GM18907 (cell line): ENCODE results near the gene UNC13A.

Experiments
- ATAC-seq: cut with Tn5 transposase; IDR thresholded peaks from one replicate; pipeline ENCODE4 v1.9.1; 2021; ENCODE audit warnings: mild to moderate bottlenecking, moderate library complexity; ENCODE audit not compliant: unreplicated experiment

UNC13A gene

GRCh38 chr19:17687857-17688784 is at the start of gene UNC13A:
UNC13A (minus strand) TSS chr19:17688354; CDS start chr19:17688199, 155 bp downstream.
- ATAC-seq, result no peak

DNA sequence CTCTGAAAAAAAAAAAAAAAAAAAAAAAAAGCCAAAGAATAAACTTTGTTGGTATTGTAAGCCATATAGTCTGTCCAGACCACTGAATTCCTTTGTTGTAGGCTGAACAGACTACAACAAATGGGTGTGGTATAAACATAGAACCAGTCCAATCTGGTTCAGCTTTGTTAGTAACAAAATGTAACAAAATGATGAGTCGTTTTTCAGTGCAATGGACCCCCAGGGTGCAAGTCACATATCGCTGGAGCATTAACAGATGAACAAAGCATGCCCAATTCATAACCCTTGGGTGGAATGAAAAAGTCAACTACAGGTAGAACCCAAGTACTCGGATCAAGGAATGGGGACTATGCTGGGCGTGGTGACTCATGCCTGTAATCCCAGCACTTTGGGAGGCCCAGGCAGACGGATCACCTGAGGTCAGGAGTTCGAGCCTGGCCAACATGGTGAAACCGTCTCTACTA is 49.6 kb upstream of the UNC13A start:
- ATAC-seq, result no peak

DNA sequence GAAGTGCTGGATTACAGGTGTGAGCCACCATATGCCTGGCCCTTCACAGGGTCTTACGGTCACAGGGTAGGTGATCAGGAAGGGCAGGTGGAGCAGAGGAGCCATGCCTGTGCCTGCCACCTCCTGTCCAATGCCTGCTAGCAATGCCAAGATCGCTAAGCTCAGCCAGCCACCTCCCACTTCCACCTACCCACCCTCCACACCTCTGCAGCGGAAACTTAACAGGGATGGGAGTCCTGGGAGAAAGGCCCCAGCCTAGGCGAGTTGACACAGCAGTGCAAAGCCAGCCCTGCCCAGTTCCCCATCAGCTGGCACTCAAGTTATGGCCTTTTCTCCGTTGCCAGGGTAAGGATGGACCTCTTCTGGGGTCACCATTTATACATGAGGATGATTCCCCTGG is 47.3 kb upstream of the UNC13A start:
- no peak for ATAC-seq

- ATAC-seq, result no peak
Measured at GRCh38 chr19:17734146-17734545, 46.0 kb upstream of the UNC13A start.

DNA sequence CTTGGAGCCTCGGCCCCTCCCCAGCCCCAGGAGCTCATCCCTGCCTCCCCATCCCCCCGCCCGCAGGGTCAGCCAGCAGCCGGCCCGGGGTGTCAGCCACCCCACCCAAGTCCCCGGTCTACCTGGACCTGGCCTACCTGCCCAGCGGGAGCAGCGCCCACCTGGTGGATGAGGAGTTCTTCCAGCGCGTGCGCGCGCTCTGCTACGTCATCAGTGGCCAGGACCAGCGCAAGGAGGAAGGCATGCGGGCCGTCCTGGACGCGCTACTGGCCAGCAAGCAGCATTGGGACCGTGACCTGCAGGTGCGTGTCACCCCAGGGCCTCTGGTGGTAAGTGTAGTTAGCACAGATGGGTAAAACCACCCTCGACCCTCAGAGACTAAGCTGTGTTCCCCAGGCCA is 45.0 kb upstream of the UNC13A start:
- ATAC-seq, result no peak

- ATAC-seq, result no peak
Measured at GRCh38 chr19:17727843-17728242, 39.7 kb upstream of the UNC13A start.

- ATAC-seq, result no peak
Measured at GRCh38 chr19:17726964-17727773, 39.0 kb upstream of the UNC13A start.

DNA sequence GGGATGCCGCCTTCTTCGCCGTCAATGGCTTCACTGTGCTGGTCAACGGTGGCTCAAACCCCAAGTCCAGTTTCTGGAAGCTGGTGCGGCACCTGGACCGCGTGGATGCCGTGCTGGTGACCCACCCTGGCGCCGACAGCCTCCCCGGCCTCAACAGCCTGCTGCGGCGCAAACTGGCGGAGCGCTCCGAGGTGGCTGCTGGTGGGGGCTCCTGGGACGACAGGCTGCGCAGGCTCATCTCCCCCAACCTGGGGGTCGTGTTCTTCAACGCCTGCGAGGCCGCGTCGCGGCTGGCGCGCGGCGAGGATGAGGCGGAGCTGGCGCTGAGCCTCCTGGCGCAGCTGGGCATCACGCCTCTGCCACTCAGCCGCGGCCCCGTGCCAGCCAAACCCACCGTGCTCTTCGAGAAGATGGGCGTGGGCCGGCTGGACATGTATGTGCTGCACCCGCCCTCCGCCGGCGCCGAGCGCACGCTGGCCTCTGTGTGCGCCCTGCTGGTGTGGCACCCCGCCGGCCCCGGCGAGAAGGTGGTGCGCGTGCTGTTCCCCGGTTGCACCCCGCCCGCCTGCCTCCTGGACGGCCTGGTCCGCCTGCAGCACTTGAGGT is 38.1 kb upstream of the UNC13A start:
- no peak for ATAC-seq

DNA sequence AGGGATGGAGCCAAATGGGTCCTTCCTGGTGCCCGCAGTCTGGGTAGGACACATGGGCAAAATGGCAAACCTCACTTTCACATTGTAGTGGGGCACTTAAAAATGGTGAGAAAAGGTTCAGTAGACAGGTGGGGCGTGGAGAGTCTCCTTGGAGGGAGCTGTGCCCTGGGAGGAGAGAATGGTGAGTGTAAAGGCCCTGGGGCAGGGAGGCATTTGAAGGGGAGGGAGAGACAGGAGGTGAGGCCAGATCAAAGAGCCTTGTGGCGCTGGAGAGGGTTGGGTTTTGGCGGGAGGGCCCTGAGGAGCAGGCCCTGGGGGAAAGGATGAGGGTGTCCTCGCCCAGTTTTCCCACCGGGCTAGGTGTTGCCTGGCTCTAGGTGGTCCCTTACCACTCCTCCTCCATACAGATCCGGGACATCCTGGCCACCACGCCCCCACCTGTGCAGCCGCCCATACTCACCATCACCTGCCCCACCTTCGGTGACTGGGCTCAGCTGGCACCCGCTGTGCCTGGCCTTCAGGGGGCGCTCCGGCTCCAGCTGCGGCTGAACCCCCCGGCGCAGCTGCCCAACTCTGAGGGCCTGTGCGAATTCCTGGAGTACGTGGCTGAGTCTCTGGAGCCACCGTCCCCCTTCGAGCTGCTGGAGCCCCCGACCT is 37.4 kb upstream of the UNC13A start:
- ATAC-seq, result no peak

DNA sequence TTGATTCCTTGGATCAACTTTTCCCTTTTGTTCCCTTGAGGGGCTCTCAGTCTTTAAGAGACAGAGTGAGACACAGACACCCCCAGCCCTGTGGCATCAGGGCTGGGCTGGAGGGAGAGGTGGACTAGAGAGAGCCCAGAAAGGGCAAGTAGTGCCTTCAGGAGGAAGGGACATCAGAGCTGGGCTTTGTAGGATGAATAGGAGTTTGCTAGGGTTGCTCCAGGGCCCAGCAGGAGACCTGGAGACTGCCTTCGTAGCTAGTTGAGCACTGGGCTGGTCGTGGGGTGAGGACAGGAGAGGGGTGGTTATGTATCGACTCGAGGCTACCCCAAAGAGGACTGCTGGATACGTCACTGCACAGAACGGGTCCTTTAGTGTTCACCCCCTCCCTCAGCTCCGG is 36.5 kb upstream of the UNC13A start:
- ATAC-seq, result no peak

GRCh38 chr19:17722655-17723240 is 34.6 kb upstream of the UNC13A start:
- no peak for ATAC-seq

GRCh38 chr19:17721821-17722220 is 33.7 kb upstream of the UNC13A start:
- no peak for ATAC-seq

GRCh38 chr19:17721111-17721628 is 33.0 kb upstream of the UNC13A start:
- ATAC-seq, result no peak

DNA sequence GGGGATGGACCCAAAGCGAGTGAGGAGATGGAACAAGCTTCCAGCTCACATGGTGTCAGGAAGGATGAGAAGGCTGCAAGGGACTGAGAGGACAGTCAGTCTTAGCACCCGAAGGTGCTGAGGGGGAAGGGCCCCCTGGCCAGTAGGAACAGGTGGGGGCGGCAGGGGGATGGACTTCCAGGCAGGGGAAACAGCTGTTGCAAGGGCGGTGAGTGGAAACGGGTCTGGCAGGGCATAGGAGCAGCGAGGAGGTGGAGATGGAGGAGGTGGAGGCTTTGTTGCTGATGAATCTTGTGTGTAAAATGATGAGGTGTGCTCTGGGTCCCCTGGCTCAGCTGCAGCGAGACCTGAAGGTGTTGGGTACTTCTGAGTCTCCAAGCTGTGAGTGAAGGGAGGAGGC is 32.3 kb upstream of the UNC13A start:
- ATAC-seq, result no peak

GRCh38 chr19:17719730-17720400 is 31.7 kb upstream of the UNC13A start:
- ATAC-seq, result no peak

- ATAC-seq, result no peak
Measured at GRCh38 chr19:17718947-17719711, 31.0 kb upstream of the UNC13A start, which contains the start of gene MAP1S. MAP1S (plus strand) TSS chr19:17719480; CDS start chr19:17719503, 23 bp downstream.

DNA sequence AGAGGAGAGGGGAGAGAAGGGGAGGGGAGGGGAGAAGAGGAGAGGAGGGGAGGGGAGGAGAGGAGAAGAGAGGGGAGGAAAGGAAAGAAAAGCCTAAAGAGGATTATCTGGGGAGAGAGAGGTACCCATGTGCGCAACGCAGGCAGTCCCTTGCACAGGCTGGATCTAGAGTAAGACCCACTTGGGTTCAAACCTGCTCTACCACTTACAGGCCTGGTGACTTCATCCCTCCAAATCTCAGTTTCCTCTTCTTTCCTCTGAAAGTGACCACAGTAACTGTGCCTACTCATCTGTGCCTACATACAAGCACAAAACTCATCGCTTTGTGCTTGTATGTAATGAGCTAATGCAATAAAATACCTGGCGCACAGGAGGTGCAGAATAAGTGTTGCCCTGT is 30.4 kb upstream of the UNC13A start:
- no peak for ATAC-seq

GRCh38 chr19:17716309-17716929 is 28.3 kb upstream of the UNC13A start:
- no peak for ATAC-seq
